Transverse colon (tissue), 4 donors: Measurements from ENCODE around the gene PHF21A. TPM values are rescaled to one million over a fixed set of nuclear protein-coding genes. Genes with fewer than 3 reads are reported as not detected.
"Not testable (repeated sequence)": the region's sequence is repeated elsewhere in the genome, so short reads cannot be mapped to it uniquely, and the experiment has no call there.

Experiments
- DNase-seq: peaks from one replicate; pipeline ENCODE4 v3.0.0-alpha.2; 2019
- H3K27ac ChIP-seq, 4 donors: fragments of 200-600 bp; sonication (generic); 2 replicates each; pipeline ENCODE4 v1.5.1; 2016 to 2018; ENCODE audit warnings: inconsistent platforms in 4 of 4
- H3K27me3 ChIP-seq: fragments of 200-600 bp; sonication (generic); 2 replicates; pipeline ENCODE4 v1.5.1; 2017; ENCODE audit warnings: inconsistent platforms
- H3K36me3 ChIP-seq, 4 donors: fragments of 200-600 bp; sonication (generic); 2 replicates each; pipeline ENCODE4 v1.5.1; 2017 to 2019; ENCODE audit warnings: inconsistent platforms in 4 of 4
- H3K4me1 ChIP-seq, 4 donors: fragments of 200-600 bp; sonication (generic); 2 replicates each; pipeline ENCODE4 v1.5.1; 2017 to 2020; ENCODE audit warnings: inconsistent platforms in 4 of 4
- H3K4me3 ChIP-seq, 4 donors: fragments of 200-600 bp; sonication (generic); 1 replicate in 1 of 4; 2 replicates in 3 of 4; pipeline versions ENCODE4 v1.5.1 to v1.6.1; 2017 to 2019; ENCODE audit warnings: inconsistent platforms in 4 of 4
- H3K9me3 ChIP-seq, 2 donors: fragments of 200-600 bp; sonication (generic); 2 replicates each; pipeline ENCODE4 v1.5.1; 2017 to 2019; ENCODE audit warnings: inconsistent platforms in 2 of 2
- CTCF ChIP-seq, 5 experiments: fragments of 200-600 bp in 3 of 5; fragments of 450-650 bp in 2 of 5; sonication (generic) in 3 of 5; IDR thresholded peaks; 1 replicate in 2 of 5; 2 replicates in 3 of 5; pipeline ENCODE4 v1.5.1; 2016 to 2017; ENCODE audit warnings: antibody characterized with exemption in 5 of 5, inconsistent platforms in 3 of 5, mild to moderate bottlenecking in 2 of 5, moderate library complexity in 1 of 5
- EP300 ChIP-seq: sonication (generic); formaldehyde crosslinking; IDR thresholded peaks from one replicate; pipeline ENCODE4 v1.6.1; 2017; ENCODE audit warnings: antibody characterized with exemption, low read depth
- POLR2A ChIP-seq: fragments of 450-650 bp; IDR thresholded peaks from one replicate; pipeline ENCODE4 v1.6.1; 2016; ENCODE audit warnings: antibody characterized with exemption, mild to moderate bottlenecking, moderate library complexity
- POLR2AphosphoS5 ChIP-seq, 3 donors: sonication (generic); formaldehyde crosslinking; IDR thresholded peaks; one replicate each; pipeline ENCODE4 v1.6.1; 2016; ENCODE audit warnings: antibody characterized with exemption in 3 of 3
- WGBS, 2 donors: methylation state at CpG; one replicate each; pipeline ENCODE4 v1.1.5; 2018; ENCODE audit warnings: low coverage in 1 of 2; 5-methylcytosine and 5-hydroxymethylcytosine counted together
- in situ Hi-C, 4 donors: fragments of 200-750 bp; cut with MboI; loops; one replicate each; pipeline versions ENCODE4 v1.15.0 to v1.15.1; 2017; ENCODE audit warnings: low sequenced_read_pairs in 3 of 4, low pct_ligation_motif_present in 1 of 4, low pct_unique_long_range_greater_than_20kb in 1 of 4
- intact Hi-C: fragments of 100-400 bp; cut with DNase I; formaldehyde crosslinking; loops from one replicate; pipeline ENCODE4 v1.15.1; 2023; ENCODE audit warnings: low total_unique reads
- total RNA-seq, 4 donors: library from RNA; depleted of rRNA; stranded (reverse); fragments of >200 nt; gene quantifications; one replicate each; pipeline ENCODE4 v1.1.0, GENCODE V29; 2016

The PHF21A gene
- total RNA-seq, 4 donors from 2014 or later: 18.6 to 57.2 (median 40.2) TPM

GRCh38 chr11:45902452-45903380, 218.5 kb downstream of the PHF21A start:
- in situ Hi-C loops: no loop called here
- Histone ChIP-seq H3K36me3 (no peaks in the 10 kb centered on the region), H3K4me3 (no peak overlapping the region), H3K27me3 (peaks cover 31% of the 10 kb centered on the region), H3K4me1 (peaks cover 3 to 27% (median 17%) of the 10 kb centered on the region in 4 donors), H3K9me3 (no peaks in the 10 kb centered on the region), H3K27ac (no peak overlapping the region)
- WGBS, 2 donors: 70 to 90% methylated on average over 2 to 50 of the region's 56 CpGs
- DNase-seq: no peak
- TF ChIP-seq EP300 (no peak), CTCF (IDR thresholded peaks at IDR 0.05) (no peak), POLR2A (no peak), POLR2AphosphoS5 (IDR thresholded peaks at IDR 0.05) (no peak)
- intact Hi-C loops: no loop called here

- 85% methylated on average over 6 of the region's 6 CpGs; no CpG with 5 or more reads in 1 of the 2 donors for WGBS, 2 donors
- Histone ChIP-seq H3K4me3 (no peak overlapping the region), H3K36me3 (no peaks in the 10 kb centered on the region), H3K9me3 (no peaks in the 10 kb centered on the region), H3K4me1 (peaks cover 3 to 25% (median 17%) of the 10 kb centered on the region in 4 donors), H3K27ac (no peak overlapping the region), H3K27me3 (peaks cover 40% of the 10 kb centered on the region)
- intact Hi-C loops: no loop called here
- no peak for DNase-seq
- TF ChIP-seq POLR2A: no peak
- no peak for TF ChIP-seq POLR2AphosphoS5 (IDR thresholded peaks at IDR 0.05)
- TF ChIP-seq EP300: no peak
- no peak for TF ChIP-seq CTCF (IDR thresholded peaks at IDR 0.05)
- in situ Hi-C loops: no loop called here
These were observed 219.6 kb downstream of the PHF21A start for GRCh38 chr11:45901626-45902025.

DNA sequence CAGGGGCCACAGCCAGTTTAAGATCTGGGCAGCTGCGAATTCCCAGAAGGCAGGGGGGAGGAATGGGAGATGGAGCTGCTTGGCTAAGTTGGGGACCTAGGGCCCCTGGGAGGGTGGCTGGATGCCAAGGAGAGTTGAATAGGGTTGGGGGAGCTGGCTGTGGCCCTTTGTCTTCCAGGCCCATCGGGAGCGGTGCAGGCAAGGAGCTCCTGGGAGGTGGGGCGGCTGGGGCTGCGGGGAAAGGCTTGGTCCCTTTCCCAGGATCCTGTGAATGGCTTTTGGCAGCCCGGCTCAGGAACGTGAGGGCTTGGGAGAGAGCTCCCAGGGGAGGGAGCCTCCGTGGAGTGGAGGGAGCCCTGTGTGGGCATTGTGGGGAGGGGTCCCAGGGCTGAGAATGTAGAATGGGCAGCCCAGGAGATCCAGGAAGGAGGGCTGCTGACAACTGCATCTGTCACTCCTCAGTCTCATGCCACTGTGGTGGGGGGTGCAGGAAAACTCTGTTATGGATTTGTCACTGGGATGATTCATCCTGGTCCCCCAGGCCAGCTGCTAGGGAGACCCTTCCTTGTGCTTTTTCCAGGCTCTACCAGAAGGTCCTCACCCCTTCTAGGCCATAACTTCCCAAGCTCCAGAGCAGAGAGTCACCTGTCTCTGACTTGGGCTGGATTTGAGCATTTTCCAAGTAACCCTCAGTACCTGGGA, 220.2 kb downstream of the PHF21A start:
- in situ Hi-C loops (no loop called here), intact Hi-C loops (no loop called here)
- H3K4me3 ChIP-seq: peak overlapping the region in 2 of 4 donors; percentile 47 to 58
- H3K4me1 ChIP-seq: peaks cover 3 to 21% (median 16%) of the 10 kb centered on the region in 4 donors
- H3K27me3 ChIP-seq: peaks cover 46% of the 10 kb centered on the region
- H3K27ac ChIP-seq: peak overlapping the region in 1 of 4 donors; percentile 53
- H3K9me3 ChIP-seq: no peaks in the 10 kb centered on the region
- no peaks in the 10 kb centered on the region for H3K36me3 ChIP-seq
- WGBS, 2 donors: 57% methylated on average over 8 of the region's 8 CpGs; no CpG with 5 or more reads in 1 of the 2 donors
- no peak for DNase-seq
- no peak for TF ChIP-seq POLR2A
- TF ChIP-seq EP300: no peak
- TF ChIP-seq CTCF (IDR thresholded peaks at IDR 0.05): no peak
- no peak for TF ChIP-seq POLR2AphosphoS5 (IDR thresholded peaks at IDR 0.05)

DNA sequence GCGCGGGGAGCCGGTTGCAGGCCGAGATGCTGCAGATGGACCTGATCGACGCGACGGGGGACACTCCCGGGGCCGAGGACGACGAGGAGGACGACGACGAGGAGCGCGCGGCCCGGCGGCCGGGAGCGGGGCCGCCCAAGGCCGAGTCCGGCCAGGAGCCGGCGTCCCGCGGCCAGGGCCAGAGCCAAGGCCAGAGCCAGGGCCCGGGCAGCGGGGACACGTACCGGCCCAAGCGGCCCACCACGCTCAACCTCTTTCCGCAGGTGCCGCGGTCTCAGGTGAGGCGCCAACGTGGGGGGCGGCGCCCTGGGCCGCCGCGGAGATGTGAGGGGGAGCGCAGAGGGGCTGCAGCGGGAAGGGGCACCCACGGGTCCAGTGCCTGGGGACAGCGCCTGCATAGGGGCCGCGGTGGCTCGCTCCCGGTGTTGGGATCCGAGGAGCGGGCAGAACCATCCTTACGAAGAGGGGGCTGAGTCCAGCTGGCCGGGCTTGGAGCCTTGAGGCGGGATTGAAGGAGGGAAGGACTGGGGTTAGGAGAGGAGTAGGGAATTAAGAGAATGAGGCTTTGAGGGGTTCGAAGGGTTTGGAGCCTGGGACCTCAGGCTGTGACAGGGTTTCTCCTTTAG, 221.0 kb downstream of the PHF21A start:
- TF ChIP-seq POLR2AphosphoS5 (IDR thresholded peaks at IDR 0.05): peak in 1 of 3 donors; percentile 33
- WGBS, 2 donors: 19% methylated on average over 16 of the region's 59 CpGs; no CpG with 5 or more reads in 1 of the 2 donors
- in situ Hi-C loops, intact Hi-C loops, H3K36me3 ChIP-seq, H3K9me3 ChIP-seq, DNase-seq: not testable (repeated sequence)
- Histone ChIP-seq H3K4me3 (peak overlapping the region; percentile 27 to 58 (median 46)), H3K27ac (peak overlapping the region in 3 of 4 donors; percentile 13 to 53 (median 52)), H3K27me3 (peaks cover 50% of the 10 kb centered on the region), H3K4me1 (peaks cover 3 to 18% (median 15%) of the 10 kb centered on the region in 4 donors)
